OCI-LY7 (cell line): Measurements from ENCODE around the gene B3GALT5.

Source experiments
- EZH2phosphoT487 ChIP-seq: fragments of 200-600 bp; sonication (generic); IDR thresholded peaks from 2 replicates; pipeline ENCODE4 v1.6.1; 2018; ENCODE audit warnings: low read depth, borderline replicate concordance, mild to moderate bottlenecking, mixed run types, antibody characterized with exemption, low read length, moderate library complexity, mixed read lengths
- TF ChIP-seq, protein P1 (sequence below): fragments of 200-600 bp; sonication (generic); conservative IDR thresholded peaks from 2 replicates; pipeline ENCODE4 v1.5.1; 2014; ENCODE audit warnings: mild to moderate bottlenecking, antibody characterized with exemption, low read length, moderate library complexity, mixed read lengths

DNA sequence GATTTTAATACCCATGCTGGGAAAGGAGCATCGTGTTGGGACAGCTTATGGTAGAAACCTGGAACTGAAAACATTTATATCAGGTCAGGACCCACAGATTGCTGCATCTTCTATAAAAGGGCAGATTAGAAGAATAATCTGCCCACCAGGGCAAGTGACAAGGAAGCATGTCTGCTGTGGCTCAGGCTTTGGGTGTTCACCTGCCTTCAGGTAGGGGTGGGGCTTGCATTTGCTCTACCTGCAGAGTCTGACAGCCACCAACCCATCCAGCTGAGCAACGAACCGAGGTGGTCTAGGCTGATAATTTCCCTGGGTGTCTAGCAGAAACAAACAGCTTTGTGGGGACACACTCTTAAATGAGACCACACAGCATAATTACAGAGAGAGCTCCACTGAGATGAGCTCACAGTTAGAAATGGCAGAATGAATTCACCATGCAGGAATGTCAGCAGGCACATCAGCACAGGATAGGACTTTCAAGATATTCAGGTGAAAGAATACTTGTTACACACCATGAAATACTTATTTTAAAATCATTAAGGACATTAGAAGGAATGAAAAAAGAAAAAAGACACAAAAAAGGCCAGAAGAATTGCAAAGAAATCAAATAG, 36.1 kb upstream of the B3GALT5 start:
- TF ChIP-seq, protein P1, sequence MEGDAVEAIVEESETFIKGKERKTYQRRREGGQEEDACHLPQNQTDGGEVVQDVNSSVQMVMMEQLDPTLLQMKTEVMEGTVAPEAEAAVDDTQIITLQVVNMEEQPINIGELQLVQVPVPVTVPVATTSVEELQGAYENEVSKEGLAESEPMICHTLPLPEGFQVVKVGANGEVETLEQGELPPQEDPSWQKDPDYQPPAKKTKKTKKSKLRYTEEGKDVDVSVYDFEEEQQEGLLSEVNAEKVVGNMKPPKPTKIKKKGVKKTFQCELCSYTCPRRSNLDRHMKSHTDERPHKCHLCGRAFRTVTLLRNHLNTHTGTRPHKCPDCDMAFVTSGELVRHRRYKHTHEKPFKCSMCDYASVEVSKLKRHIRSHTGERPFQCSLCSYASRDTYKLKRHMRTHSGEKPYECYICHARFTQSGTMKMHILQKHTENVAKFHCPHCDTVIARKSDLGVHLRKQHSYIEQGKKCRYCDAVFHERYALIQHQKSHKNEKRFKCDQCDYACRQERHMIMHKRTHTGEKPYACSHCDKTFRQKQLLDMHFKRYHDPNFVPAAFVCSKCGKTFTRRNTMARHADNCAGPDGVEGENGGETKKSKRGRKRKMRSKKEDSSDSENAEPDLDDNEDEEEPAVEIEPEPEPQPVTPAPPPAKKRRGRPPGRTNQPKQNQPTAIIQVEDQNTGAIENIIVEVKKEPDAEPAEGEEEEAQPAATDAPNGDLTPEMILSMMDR = no peak
- TF ChIP-seq EZH2phosphoT487 = no peak
